ENCODE results near the gene MAPK7. TPM values are rescaled to one million over a fixed set of nuclear protein-coding genes. Genes with fewer than 3 reads are reported as not detected.

The MAPK7 gene
- total RNA-seq, 4 donors from 2014 or later = 29.5 to 62.4 (median 39.3) TPM

DNA sequence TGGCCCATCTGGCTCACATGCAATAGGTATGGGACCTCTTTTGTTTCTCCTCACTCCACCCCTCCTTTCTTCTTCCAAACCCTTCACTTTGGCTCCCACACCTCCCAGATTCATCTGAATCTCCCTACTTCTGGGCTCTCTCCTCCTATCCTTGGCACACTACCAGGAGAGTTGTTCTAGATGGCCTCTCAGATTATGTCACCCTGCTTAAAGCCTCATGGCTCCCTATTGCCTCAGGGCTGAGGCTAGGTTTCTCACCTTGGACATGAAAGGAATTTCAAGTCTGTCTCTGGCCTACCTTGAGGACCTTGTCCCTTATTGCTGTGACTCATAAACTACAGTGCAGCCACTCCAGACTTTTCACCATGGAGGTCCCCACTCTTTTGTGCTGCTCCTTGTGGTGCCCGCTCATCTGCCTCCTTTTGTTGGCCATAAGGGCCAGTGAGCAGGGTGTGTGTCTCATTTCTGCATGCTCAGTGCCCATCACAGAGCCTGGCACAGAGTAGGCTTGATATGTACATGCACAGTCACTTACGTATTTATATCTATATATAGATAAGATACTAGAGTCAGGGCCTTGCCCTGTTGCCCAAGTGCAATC, 9.7 kb downstream of the MAPK7 start:
- no peaks in the 10 kb centered on the region for H3K27me3 ChIP-seq
- peaks cover 3 to 76% (median 60%) of the 10 kb centered on the region in 4 donors for H3K4me1 ChIP-seq
- H3K36me3 ChIP-seq = peaks cover 0 to 17% (median 3%) of the 10 kb centered on the region in 3 donors
- no peaks in the 10 kb centered on the region for H3K9me3 ChIP-seq
- H3K4me3 ChIP-seq = no peak overlapping the region
- peak overlapping the region; percentile 83 to 97 (median 96) for H3K27ac ChIP-seq
- peak in 1 of 2 donors; percentile 61 for DNase-seq (ENCODE audit: low spot score in 2 of 2)
- TF ChIP-seq EP300 (IDR thresholded peaks at IDR 0.05) (no peak), POLR2A (IDR thresholded peaks at IDR 0.05) (no peak)
- TF ChIP-seq, protein P1, sequence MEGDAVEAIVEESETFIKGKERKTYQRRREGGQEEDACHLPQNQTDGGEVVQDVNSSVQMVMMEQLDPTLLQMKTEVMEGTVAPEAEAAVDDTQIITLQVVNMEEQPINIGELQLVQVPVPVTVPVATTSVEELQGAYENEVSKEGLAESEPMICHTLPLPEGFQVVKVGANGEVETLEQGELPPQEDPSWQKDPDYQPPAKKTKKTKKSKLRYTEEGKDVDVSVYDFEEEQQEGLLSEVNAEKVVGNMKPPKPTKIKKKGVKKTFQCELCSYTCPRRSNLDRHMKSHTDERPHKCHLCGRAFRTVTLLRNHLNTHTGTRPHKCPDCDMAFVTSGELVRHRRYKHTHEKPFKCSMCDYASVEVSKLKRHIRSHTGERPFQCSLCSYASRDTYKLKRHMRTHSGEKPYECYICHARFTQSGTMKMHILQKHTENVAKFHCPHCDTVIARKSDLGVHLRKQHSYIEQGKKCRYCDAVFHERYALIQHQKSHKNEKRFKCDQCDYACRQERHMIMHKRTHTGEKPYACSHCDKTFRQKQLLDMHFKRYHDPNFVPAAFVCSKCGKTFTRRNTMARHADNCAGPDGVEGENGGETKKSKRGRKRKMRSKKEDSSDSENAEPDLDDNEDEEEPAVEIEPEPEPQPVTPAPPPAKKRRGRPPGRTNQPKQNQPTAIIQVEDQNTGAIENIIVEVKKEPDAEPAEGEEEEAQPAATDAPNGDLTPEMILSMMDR (IDR thresholded peaks at IDR 0.05) = no peak
- WGBS, 2 donors = 80 to 91% methylated on average over 2 of the region's 2 CpGs

DNA sequence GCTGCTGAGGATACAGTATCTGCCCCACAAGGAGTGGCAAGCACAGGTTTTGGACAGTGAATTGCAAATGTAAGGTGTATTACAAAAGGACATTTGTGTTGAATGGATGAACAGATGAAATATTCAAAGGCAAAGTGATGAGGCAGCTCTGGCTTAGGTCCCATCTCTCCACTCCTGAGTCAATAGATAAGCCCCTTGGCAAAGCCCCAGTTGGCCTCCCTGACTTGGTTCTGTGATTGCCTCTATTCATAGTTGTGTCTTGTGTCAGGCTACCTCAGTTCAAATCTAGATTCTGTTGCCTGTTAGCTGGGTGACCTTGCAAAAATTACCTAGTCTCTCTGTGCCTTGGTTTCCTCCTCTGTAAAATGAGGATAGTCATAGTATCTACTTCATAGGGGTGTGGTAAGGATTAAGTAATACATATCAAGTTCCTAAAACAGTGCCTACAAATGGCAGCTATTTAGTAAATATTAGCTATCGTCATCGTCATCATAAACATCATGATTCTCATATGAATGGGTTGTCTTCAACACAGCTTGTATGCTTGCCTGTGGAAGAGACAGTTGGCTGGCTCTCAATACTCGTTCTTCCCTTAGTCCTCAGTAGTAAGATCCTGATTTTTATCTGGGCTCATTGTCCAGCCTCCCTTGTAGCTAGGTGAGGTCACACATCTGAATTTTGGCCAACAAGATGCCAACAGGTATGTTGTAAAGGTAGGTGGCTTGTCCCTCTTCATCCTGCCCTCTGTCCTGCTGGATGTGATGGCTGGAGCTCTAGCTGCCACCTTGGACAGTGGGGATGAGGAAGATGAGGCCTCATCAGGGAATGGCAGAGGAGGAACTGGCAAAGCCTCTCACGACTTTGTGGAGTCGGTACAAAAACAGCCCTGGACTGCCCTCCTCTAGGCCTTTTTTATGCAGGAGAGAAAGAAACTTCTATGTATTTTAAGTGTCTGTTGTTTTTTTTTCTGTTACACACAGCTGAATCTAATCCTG, 10.8 kb downstream of the MAPK7 start:
- no peaks in the 10 kb centered on the region for H3K9me3 ChIP-seq
- TF ChIP-seq, protein P1 (IDR thresholded peaks at IDR 0.05) = no peak
- TF ChIP-seq EP300 (IDR thresholded peaks at IDR 0.05) = no peak
- TF ChIP-seq POLR2A (IDR thresholded peaks at IDR 0.05) = no peak
- peak overlapping the region; percentile 83 to 97 (median 96) for H3K27ac ChIP-seq
- peaks cover 0 to 6% (median 0%) of the 10 kb centered on the region in 3 donors for H3K36me3 ChIP-seq
- WGBS, 2 donors = 56 to 59% methylated on average over 5 of the region's 5 CpGs
- H3K27me3 ChIP-seq = no peaks in the 10 kb centered on the region
- peaks cover 3 to 65% (median 56%) of the 10 kb centered on the region in 4 donors for H3K4me1 ChIP-seq
- H3K4me3 ChIP-seq = no peak overlapping the region
- no peak for DNase-seq (ENCODE audit: low spot score in 2 of 2)

DNA sequence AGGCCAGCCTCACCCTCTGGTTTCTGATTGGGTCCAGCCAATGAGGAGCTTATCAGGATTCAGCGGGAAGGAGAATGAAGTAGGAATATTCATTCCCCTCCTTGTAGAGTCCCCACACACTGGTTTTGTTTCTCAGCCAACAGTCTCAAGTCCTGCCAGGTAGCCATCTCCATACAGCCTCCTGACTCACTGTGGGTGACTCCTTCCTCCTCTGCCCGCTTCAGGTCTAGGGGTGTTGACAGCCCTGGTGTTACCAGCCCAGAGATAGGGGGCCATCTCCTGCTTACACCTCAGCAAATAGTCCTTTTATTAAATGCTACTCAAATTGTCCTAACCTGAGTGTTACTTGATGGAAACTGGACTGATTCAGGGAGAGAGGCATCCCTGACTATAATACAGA, 12.7 kb downstream of the MAPK7 start:
- no peaks in the 10 kb centered on the region for H3K36me3 ChIP-seq
- WGBS, 2 donors = 82 to 95% methylated on average over 2 of the region's 2 CpGs
- peak overlapping the region in 3 of 4 donors; percentile 24 to 97 (median 94) for H3K27ac ChIP-seq
- no peaks in the 10 kb centered on the region for H3K27me3 ChIP-seq
- no peaks in the 10 kb centered on the region for H3K9me3 ChIP-seq
- DNase-seq (ENCODE audit: low spot score in 2 of 2) = no peak
- H3K4me3 ChIP-seq = no peak overlapping the region
- TF ChIP-seq POLR2A (IDR thresholded peaks at IDR 0.05) = no peak
- TF ChIP-seq, protein P1 (IDR thresholded peaks at IDR 0.05) = no peak
- TF ChIP-seq EP300 (IDR thresholded peaks at IDR 0.05) = no peak
- H3K4me1 ChIP-seq = peaks cover 3 to 46% (median 38%) of the 10 kb centered on the region in 4 donors

DNA sequence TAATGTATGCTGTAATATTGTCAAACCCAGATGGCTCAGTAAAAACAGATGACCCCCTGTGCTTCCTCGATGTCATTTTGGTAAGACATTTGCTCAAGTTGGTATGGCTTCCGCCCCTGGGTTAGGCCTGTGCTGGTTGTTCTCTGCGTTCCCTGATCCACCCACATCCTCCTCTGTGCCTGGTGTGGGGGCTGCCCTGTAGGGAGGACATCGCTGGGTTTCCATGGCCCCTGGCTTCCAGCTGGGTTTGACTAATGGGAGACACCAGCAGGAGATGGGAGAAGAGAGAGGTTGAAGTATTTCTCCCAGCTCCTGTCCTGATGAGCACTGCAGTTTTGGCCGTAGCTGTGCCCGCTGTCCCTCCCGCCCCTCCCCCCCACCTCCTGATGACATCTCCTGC, 13.1 kb downstream of the MAPK7 start:
- Histone ChIP-seq H3K4me3 (no peak overlapping the region), H3K27ac (peak overlapping the region in 1 of 4 donors; percentile 94), H3K9me3 (no peaks in the 10 kb centered on the region), H3K4me1 (peaks cover 3 to 42% (median 33%) of the 10 kb centered on the region in 4 donors), H3K27me3 (no peaks in the 10 kb centered on the region), H3K36me3 (no peaks in the 10 kb centered on the region)
- no peak for DNase-seq (ENCODE audit: low spot score in 2 of 2)
- TF ChIP-seq, protein P1 (IDR thresholded peaks at IDR 0.05) = no peak
- no peak for TF ChIP-seq EP300 (IDR thresholded peaks at IDR 0.05)
- TF ChIP-seq POLR2A (IDR thresholded peaks at IDR 0.05) = no peak
- WGBS, 2 donors = 78 to 81% methylated on average over 6 to 7 of the region's 7 CpGs
